Neural cell (in vitro differentiated cells): Measurements from ENCODE around the gene SLITRK2.

Experiments used
- EP300 ChIP-seq: fragments of 450-650 bp; conservative IDR thresholded peaks from 2 replicates; pipeline ENCODE4 v1.6.1; 2014; ENCODE audit warnings: antibody characterized with exemption, mild to moderate bottlenecking, moderate library complexity; ENCODE audit not compliant: poor library complexity, severe bottlenecking
- EZH2 ChIP-seq: fragments of 200-600, 300-800 bp; shearing (Covaris generic), sonication (generic); IDR thresholded peaks from 2 replicates; pipeline ENCODE4 v1.6.1; 2014; ENCODE audit warnings: antibody characterized with exemption, low read length, borderline replicate concordance, mild to moderate bottlenecking; ENCODE audit not compliant: insufficient read depth, poor library complexity, severe bottlenecking
- POLR2AphosphoS5 ChIP-seq: IDR thresholded peaks from 2 replicates; pipeline ENCODE4 v1.6.1; 2012
- TF ChIP-seq, protein P1 (sequence below): IDR thresholded peaks from 2 replicates; pipeline ENCODE4 v1.6.1; 2012; ENCODE audit warnings: borderline replicate concordance
- TF ChIP-seq, protein P2 (sequence below): fragments of 450-650 bp; IDR thresholded peaks from 2 replicates; pipeline ENCODE4 v1.5.1; 2014; ENCODE audit warnings: antibody characterized with exemption, mild to moderate bottlenecking, moderate library complexity; ENCODE audit not compliant: poor library complexity, severe bottlenecking

DNA sequence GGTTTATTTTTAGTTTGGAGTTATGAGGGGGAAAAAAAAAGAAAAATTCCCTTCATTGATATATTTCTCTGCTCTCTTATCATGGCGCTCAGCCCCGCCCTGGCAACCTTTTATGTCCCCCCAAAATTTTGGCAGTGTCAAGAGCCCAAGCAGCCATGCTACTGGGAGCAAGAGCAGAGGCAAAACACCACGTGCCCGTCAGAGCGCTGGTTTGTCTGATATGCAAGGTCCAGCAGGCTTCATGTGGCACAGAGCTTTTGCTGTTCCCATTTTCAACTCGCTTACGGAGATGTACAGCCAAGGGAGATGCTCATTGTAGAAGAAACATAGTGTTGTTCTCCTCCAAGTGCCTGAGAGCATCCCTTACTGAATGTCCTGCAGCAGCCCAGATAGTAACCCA lies 27.3 kb downstream of the SLITRK2 start:
- TF ChIP-seq EP300, result no peak
- TF ChIP-seq, protein P1, sequence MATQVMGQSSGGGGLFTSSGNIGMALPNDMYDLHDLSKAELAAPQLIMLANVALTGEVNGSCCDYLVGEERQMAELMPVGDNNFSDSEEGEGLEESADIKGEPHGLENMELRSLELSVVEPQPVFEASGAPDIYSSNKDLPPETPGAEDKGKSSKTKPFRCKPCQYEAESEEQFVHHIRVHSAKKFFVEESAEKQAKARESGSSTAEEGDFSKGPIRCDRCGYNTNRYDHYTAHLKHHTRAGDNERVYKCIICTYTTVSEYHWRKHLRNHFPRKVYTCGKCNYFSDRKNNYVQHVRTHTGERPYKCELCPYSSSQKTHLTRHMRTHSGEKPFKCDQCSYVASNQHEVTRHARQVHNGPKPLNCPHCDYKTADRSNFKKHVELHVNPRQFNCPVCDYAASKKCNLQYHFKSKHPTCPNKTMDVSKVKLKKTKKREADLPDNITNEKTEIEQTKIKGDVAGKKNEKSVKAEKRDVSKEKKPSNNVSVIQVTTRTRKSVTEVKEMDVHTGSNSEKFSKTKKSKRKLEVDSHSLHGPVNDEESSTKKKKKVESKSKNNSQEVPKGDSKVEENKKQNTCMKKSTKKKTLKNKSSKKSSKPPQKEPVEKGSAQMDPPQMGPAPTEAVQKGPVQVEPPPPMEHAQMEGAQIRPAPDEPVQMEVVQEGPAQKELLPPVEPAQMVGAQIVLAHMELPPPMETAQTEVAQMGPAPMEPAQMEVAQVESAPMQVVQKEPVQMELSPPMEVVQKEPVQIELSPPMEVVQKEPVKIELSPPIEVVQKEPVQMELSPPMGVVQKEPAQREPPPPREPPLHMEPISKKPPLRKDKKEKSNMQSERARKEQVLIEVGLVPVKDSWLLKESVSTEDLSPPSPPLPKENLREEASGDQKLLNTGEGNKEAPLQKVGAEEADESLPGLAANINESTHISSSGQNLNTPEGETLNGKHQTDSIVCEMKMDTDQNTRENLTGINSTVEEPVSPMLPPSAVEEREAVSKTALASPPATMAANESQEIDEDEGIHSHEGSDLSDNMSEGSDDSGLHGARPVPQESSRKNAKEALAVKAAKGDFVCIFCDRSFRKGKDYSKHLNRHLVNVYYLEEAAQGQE, result no peak
- no peak for TF ChIP-seq POLR2AphosphoS5
- no peak for TF ChIP-seq EZH2
- TF ChIP-seq, protein P2, sequence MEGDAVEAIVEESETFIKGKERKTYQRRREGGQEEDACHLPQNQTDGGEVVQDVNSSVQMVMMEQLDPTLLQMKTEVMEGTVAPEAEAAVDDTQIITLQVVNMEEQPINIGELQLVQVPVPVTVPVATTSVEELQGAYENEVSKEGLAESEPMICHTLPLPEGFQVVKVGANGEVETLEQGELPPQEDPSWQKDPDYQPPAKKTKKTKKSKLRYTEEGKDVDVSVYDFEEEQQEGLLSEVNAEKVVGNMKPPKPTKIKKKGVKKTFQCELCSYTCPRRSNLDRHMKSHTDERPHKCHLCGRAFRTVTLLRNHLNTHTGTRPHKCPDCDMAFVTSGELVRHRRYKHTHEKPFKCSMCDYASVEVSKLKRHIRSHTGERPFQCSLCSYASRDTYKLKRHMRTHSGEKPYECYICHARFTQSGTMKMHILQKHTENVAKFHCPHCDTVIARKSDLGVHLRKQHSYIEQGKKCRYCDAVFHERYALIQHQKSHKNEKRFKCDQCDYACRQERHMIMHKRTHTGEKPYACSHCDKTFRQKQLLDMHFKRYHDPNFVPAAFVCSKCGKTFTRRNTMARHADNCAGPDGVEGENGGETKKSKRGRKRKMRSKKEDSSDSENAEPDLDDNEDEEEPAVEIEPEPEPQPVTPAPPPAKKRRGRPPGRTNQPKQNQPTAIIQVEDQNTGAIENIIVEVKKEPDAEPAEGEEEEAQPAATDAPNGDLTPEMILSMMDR, result no peak
